ENCODE results near the gene RPS23.

DNA sequence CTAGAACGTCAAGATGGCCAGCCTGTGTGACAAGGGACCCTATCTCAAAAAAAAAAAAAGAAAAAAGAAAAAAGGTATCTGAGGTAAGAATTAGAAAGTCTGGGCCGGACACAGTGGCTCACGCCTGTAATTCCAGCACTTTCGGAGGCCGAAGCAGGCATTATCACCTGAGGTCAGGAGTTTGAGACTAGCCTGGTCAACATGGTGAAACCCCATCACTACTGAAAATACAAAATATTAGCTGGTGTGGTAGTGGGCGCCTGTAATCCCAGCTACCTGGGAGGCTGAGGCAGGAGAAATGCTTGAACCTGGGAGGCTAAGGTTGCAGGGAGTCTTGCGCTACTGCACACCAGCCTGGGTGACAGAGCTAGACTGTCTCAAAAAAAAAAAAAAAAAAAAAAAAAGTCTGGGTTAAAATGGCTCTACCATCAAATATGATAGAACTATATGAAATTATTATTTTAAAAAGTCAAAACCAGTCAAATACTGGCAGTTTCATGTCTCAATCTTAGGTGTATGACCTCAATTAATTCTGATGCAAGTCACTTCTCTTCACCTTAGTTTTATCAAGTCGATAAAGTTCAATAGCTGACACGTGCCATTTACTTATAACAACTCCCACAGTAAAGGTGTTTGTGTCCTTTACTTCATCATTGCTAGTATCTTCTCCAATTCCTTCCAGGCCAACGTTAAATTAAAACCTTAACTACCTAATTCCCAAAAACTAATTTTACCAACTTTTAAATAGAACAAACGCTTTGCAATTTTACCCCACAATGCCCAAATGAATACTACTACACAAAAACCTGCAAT lies 1.1 kb downstream of the RPS23 start:
- no peak for TF ChIP-seq SPI1 (IDR thresholded peaks at IDR 0.05; ENCODE audit: low read depth, low read length)
- no peak for TF ChIP-seq TAF1 (IDR thresholded peaks at IDR 0.05; ENCODE audit: low read depth, low read length)
- no peak for TF ChIP-seq POLR2AphosphoS5 (IDR thresholded peaks at IDR 0.05; ENCODE audit: low read depth, low read length)
